ENCODE measurements around the gene SCYGR4.
"Not testable (repeated sequence)": the region's sequence is repeated elsewhere in the genome, so short reads cannot be mapped to it uniquely, and the experiment has no call there.

Gene SCYGR4

GRCh38 chr2:227617316-227618230, at the start of gene SCYGR4:
TSS of gene SCYGR4 (plus strand) at chr2:227617498. CDS start at chr2:227617498, 0 bp downstream.
- DNase-seq, result no peak

GRCh38 chr2:227568852-227569169, 48.5 kb upstream of the SCYGR4 start:
- no peak for DNase-seq

GRCh38 chr2:227570615-227571014, 46.7 kb upstream of the SCYGR4 start:
- DNase-seq, result no peak

- DNase-seq, result no peak
These were observed 41.2 kb upstream of the SCYGR4 start for GRCh38 chr2:227576110-227576509.

GRCh38 chr2:227576812-227577211, 40.5 kb upstream of the SCYGR4 start:
- DNase-seq, result no peak

- DNase-seq, result no peak
These were observed 39.7 kb upstream of the SCYGR4 start for GRCh38 chr2:227577555-227577954.

- DNase-seq, result no peak
These were observed 38.7 kb upstream of the SCYGR4 start for GRCh38 chr2:227578642-227579041.

GRCh38 chr2:227579791-227580190, 37.5 kb upstream of the SCYGR4 start:
- no peak for DNase-seq

GRCh38 chr2:227582369-227582768, 34.9 kb upstream of the SCYGR4 start:
- DNase-seq, result no peak

GRCh38 chr2:227592694-227593387, 24.5 kb upstream of the SCYGR4 start:
- no peak for DNase-seq

- DNase-seq, result no peak
These were observed 21.5 kb upstream of the SCYGR4 start for GRCh38 chr2:227595797-227596196.

GRCh38 chr2:227597036-227597435, 20.3 kb upstream of the SCYGR4 start:
- no peak for DNase-seq

- DNase-seq, result no peak
These were observed 19.3 kb upstream of the SCYGR4 start for GRCh38 chr2:227597998-227598397.

GRCh38 chr2:227598835-227599503, 18.3 kb upstream of the SCYGR4 start, which contains the start of gene SCYGR2:
TSS of gene SCYGR2 (plus strand) at chr2:227598893. CDS start at chr2:227598893, 0 bp downstream.
- not testable (repeated sequence) for DNase-seq

- no peak for DNase-seq
These were observed 14.9 kb upstream of the SCYGR4 start for GRCh38 chr2:227602358-227602757.

GRCh38 chr2:227606476-227606875, 10.8 kb upstream of the SCYGR4 start:
- no peak for DNase-seq

- DNase-seq, result no peak
These were observed 9.4 kb upstream of the SCYGR4 start for GRCh38 chr2:227607941-227608340.

- peak in 1 of 2 donors; percentile 4 for DNase-seq
These were observed 8.5 kb upstream of the SCYGR4 start for GRCh38 chr2:227608561-227609338.

- no peak for DNase-seq
These were observed 7.2 kb upstream of the SCYGR4 start for GRCh38 chr2:227610123-227610522.

GRCh38 chr2:227612546-227613271, 4.6 kb upstream of the SCYGR4 start:
- DNase-seq, result no peak

GRCh38 chr2:227613272-227613660, 4.0 kb upstream of the SCYGR4 start:
- DNase-seq, result no peak

GRCh38 chr2:227614246-227614645, 3.1 kb upstream of the SCYGR4 start:
- no peak for DNase-seq

Data from bone marrow (tissue), 2 donors.